Measurements from ENCODE around the gene ECT2.

GRCh38 chr3:172804323-172804722, 53.8 kb downstream of the ECT2 start:
- TF ChIP-seq POLR2A (IDR thresholded peaks at IDR 0.05) (no peak), CTCF (IDR thresholded peaks at IDR 0.05) (no peak)
